K562 (cell line): ENCODE measurements around the gene KRTAP10-6. TPM values are rescaled to one million over a fixed set of nuclear protein-coding genes. Genes with fewer than 3 reads are reported as not detected.

Source experiments
- ATAC-seq: fragments of 200-7000 bp; cut with Tn5 transposase; 3 replicates; pipeline ENCODE4 v1.9.1; 2020; ENCODE audit warnings: moderate library complexity
- BruUV-seq: library from RNA; stranded (reverse); fragments of 400-500 nt; replicated peaks from 2 replicates; lab custom pipeline; 2021; lab: Mats Ljungman, UMichigan
- CTCF ChIA-PET: fragments of 300-600 bp; formaldehyde crosslinking; extraction: SDS; loops from one replicate; lab custom pipeline; 2021; ENCODE audit warnings: low intra/inter-chr PET ratio; lab: Yijun Ruan, JAX
- POLR2A ChIA-PET: fragments of 300-600, 350-650 bp; sonication (Branson Sonifier 250); formaldehyde crosslinking; extraction: SDS; loops from one replicate; lab custom pipeline; 2021; ENCODE audit warnings: antibody characterized with exemption, inconsistent platforms; lab: Yijun Ruan, JAX
- DNase-seq, 4 experiments: peaks; one replicate each; pipeline versions ENCODE4 v3.0.0 to v3.0.0-alpha.2; 2011 to 2018; ENCODE audit warnings: low spot score in 3 of 4, mixed read lengths in 3 of 4; ENCODE audit errors: extremely low read depth in 1 of 4
- FAIRE-seq: peaks from 2 replicates; lab custom pipeline; 2011; peaks lifted over from hg19 to GRCh38; lab: Jason Lieb, UNC
- H2AFZ ChIP-seq: 2 replicates; pipeline ENCODE4 v1.6.0; 2011; ENCODE audit warnings: low read depth, low read length, control low read depth, inconsistent platforms
- H3K27ac ChIP-seq: fragments of 200-600 bp; 3 replicates; pipeline ENCODE4 v1.8.0; 2011; ENCODE audit warnings: low read depth, mild to moderate bottlenecking, control low read depth, inconsistent platforms, low read length, moderate library complexity, mixed read lengths; ENCODE audit errors: extremely low read depth
- H3K27me3 ChIP-seq, 2 experiments: fragments of 300-600 bp in 1 of 2; 2 replicates in 1 of 2; 3 replicates in 1 of 2; pipeline versions ENCODE4 v1.6.0 to v1.8.0; 2011; ENCODE audit warnings: inconsistent platforms in 2 of 2, low read length in 2 of 2, mild to moderate bottlenecking in 1 of 2, mixed read lengths in 1 of 2, moderate library complexity in 1 of 2; ENCODE audit not compliant: control insufficient read depth in 2 of 2, insufficient read depth in 2 of 2
- H3K36me3 ChIP-seq: fragments of 300-600 bp; 3 replicates; pipeline ENCODE4 v1.8.0; 2011; ENCODE audit warnings: mild to moderate bottlenecking, low read length, inconsistent platforms; ENCODE audit not compliant: control insufficient read depth, insufficient read depth
- H3K4me1 ChIP-seq, 2 experiments: fragments of 200-600 bp in 1 of 2; replicated peaks in 1 of 2; 2 replicates in 1 of 2; 3 replicates in 1 of 2; pipeline versions ENCODE4 v1.5.1 to v1.8.0; 2011; ENCODE audit warnings: inconsistent platforms in 2 of 2, low read length in 2 of 2, mild to moderate bottlenecking in 1 of 2, mixed read lengths in 1 of 2, moderate library complexity in 1 of 2; ENCODE audit not compliant: control insufficient read depth in 2 of 2, insufficient read depth in 2 of 2
- H3K4me2 ChIP-seq: 2 replicates; pipeline ENCODE4 v1.6.1; 2011; ENCODE audit warnings: low read length, control low read depth, inconsistent platforms, mixed read lengths; ENCODE audit not compliant: insufficient read depth
- H3K4me3 ChIP-seq: fragments of 200-600 bp; sonication (generic), shearing (Covaris generic); 2 replicates; pipeline ENCODE4 v1.5.1; 2016; ENCODE audit warnings: control low read depth, inconsistent platforms
- H3K79me2 ChIP-seq: fragments of 200-600 bp; 3 replicates; pipeline ENCODE4 v1.8.0; 2011; ENCODE audit warnings: low read length, inconsistent platforms; ENCODE audit not compliant: control insufficient read depth, insufficient read depth
- H3K9ac ChIP-seq, 2 experiments: 2 replicates each; pipeline versions ENCODE4 v1.6.0 to v1.6.1; 2011; ENCODE audit warnings: low read depth in 2 of 2, low read length in 2 of 2, control low read depth in 1 of 2, inconsistent platforms in 1 of 2, mild to moderate bottlenecking in 1 of 2, mixed read lengths in 1 of 2; ENCODE audit not compliant: insufficient read depth in 1 of 2
- H3K9me1 ChIP-seq: one replicate; pipeline ENCODE4 v1.6.0; 2011; ENCODE audit warnings: inconsistent platforms, mild to moderate bottlenecking, low read length, moderate library complexity; ENCODE audit not compliant: control insufficient read depth, insufficient read depth
- H3K9me3 ChIP-seq: replicated peaks from 2 replicates; pipeline ENCODE4 v1.5.1; 2011; ENCODE audit warnings: low read depth, low read length, inconsistent platforms; ENCODE audit not compliant: control insufficient read depth, insufficient read depth
- H4K20me1 ChIP-seq: replicated peaks from 2 replicates; pipeline ENCODE4 v1.6.1; 2011; ENCODE audit warnings: low read length, inconsistent platforms, mixed read lengths; ENCODE audit not compliant: control insufficient read depth, insufficient read depth
- SMARCA5 ChIP-seq: fragments of 450-650 bp; IDR thresholded peaks from 2 replicates; pipeline ENCODE4 v1.6.1; 2016
- THAP12 ChIP-seq: fragments of 250-450 bp; sonication (Bioruptor Pico); IDR thresholded peaks from 2 replicates; pipeline ENCODE4 v1.9.0; 2021; ENCODE audit warnings: mild to moderate bottlenecking, inconsistent platforms
- ZBTB33 ChIP-seq: sonication (generic); formaldehyde crosslinking; IDR thresholded peaks from 2 replicates; pipeline ENCODE4 v1.8.1; 2023; ENCODE audit warnings: mild to moderate bottlenecking, missing genetic modification reagents
- WGBS: fragments of 100-300 bp; shearing (Covaris generic); methylation state at CpG from one replicate; pipeline ENCODE4 v1.1.6; 2016; ENCODE audit warnings: low coverage, mixed read lengths; ENCODE audit not compliant: insufficient coverage; ENCODE audit errors: missing lambda C conversion rate; 5-methylcytosine and 5-hydroxymethylcytosine counted together
- in situ Hi-C: fragments of 300-500 bp; cut with MboI; formaldehyde crosslinking; loops from 4 replicates; pipeline ENCODE4 v1.15.0; 2018; ENCODE audit warnings: inconsistent platforms, mixed read lengths
- intact Hi-C: fragments of 100-400 bp; cut with micrococcal nuclease; formaldehyde crosslinking; loops from 2 replicates; pipeline ENCODE4 v1.14.2; 2022
- polyA plus RNA-seq, 8 experiments: library from polyadenylated mRNA; depleted of rRNA in 4 of 8; stranded (reverse) in 5 of 8; unstranded in 3 of 8; fragments of >200 nt; fragmentation: Nextera tagmentation in 2 of 8; fragmentation: Illumina TruSeq in 1 of 8; extraction: Ambion mirVana in 2 of 8; extraction: Trizol in 1 of 8; gene quantifications; 2 replicates each; pipeline versions ENCODE4 v1.2.1 to v1.2.3, GENCODE V29; 2011 to 2014; ENCODE audit warnings: inconsistent platforms in 1 of 8, missing spikeins in 1 of 8
- total RNA-seq, 7 experiments: library from RNA; depleted of rRNA in 6 of 7; stranded (reverse); fragments of >200 nt in 6 of 7; fragmentation: Illumina TruSeq in 2 of 7; extraction: Trizol in 2 of 7; gene quantifications; 2 replicates each; pipeline versions ENCODE4 v1.2.1 to v1.2.3, GENCODE V29; 2011 to 2021; ENCODE audit warnings: low replicate concordance in 1 of 7
- TF ChIP-seq, protein P1 (sequence below), 2 experiments: fragments of 450-650 bp; formaldehyde crosslinking in 1 of 2; IDR thresholded peaks; 2 replicates each; pipeline versions ENCODE4 v1.4.0 to v1.6.1; 2014 to 2020; ENCODE audit warnings: mild to moderate bottlenecking in 2 of 2, borderline replicate concordance in 1 of 2, low read depth in 1 of 2
- TF ChIP-seq, protein P2 (sequence below): sonication (generic); formaldehyde crosslinking; IDR thresholded peaks from 2 replicates; pipeline ENCODE4 v1.8.1; 2023; ENCODE audit warnings: mild to moderate bottlenecking, missing genetic modification reagents, moderate library complexity

The KRTAP10-6 gene
- total and polyA plus RNA-seq, 9 of the 15 experiments (the other 6 are each of a cell fraction or from before 2014, with no cell fraction given), result not detected

- Histone ChIP-seq H3K9me3 (no peaks in the 10 kb centered on the region; the same call in 1 of the 2 replicates), H3K79me2 (no peaks in the 10 kb centered on the region), H3K27ac (peak overlapping the region; percentile 62), H3K9me1 (no peaks in the 10 kb centered on the region), H2AFZ (peak overlapping the region; percentile 81), H3K27me3 (peaks cover 0 to 15% of the 10 kb centered on the region in 2 experiments; a peak in 2 of 5 replicates), H3K4me2 (peak overlapping the region; percentile 79), H3K4me3 (no peak overlapping the region), H3K9ac (peak overlapping the region; percentile 25 to 29; a peak in 3 of 4 replicates), H4K20me1 (no peaks in the 10 kb centered on the region), H3K4me1 (peaks cover 24 to 37% of the 10 kb centered on the region in 2 experiments), H3K36me3 (no peaks in the 10 kb centered on the region)
- 3% methylated on average over 20 of the region's 20 CpGs for WGBS
- ATAC-seq (peak; percentile 89), DNase-seq (peak; percentile 67 to 81 (median 70)), FAIRE-seq (peak; percentile 97)
- no TSS peak for BruUV-seq
- intact Hi-C loops (no loop called here), in situ Hi-C loops (no loop called here)
- POLR2A ChIA-PET, result interaction anchor here (0.8 to 1.4 kb wide), 6 partner anchors 9 to 136 kb away, joined by 3 to 5 read pairs (median 4); no protein-coding TSS in a partner anchor
- CTCF ChIA-PET, result no interaction called here
- TF ChIP-seq, protein P1, sequence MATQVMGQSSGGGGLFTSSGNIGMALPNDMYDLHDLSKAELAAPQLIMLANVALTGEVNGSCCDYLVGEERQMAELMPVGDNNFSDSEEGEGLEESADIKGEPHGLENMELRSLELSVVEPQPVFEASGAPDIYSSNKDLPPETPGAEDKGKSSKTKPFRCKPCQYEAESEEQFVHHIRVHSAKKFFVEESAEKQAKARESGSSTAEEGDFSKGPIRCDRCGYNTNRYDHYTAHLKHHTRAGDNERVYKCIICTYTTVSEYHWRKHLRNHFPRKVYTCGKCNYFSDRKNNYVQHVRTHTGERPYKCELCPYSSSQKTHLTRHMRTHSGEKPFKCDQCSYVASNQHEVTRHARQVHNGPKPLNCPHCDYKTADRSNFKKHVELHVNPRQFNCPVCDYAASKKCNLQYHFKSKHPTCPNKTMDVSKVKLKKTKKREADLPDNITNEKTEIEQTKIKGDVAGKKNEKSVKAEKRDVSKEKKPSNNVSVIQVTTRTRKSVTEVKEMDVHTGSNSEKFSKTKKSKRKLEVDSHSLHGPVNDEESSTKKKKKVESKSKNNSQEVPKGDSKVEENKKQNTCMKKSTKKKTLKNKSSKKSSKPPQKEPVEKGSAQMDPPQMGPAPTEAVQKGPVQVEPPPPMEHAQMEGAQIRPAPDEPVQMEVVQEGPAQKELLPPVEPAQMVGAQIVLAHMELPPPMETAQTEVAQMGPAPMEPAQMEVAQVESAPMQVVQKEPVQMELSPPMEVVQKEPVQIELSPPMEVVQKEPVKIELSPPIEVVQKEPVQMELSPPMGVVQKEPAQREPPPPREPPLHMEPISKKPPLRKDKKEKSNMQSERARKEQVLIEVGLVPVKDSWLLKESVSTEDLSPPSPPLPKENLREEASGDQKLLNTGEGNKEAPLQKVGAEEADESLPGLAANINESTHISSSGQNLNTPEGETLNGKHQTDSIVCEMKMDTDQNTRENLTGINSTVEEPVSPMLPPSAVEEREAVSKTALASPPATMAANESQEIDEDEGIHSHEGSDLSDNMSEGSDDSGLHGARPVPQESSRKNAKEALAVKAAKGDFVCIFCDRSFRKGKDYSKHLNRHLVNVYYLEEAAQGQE (IDR thresholded peaks at IDR 0.05; ENCODE audit: borderline replicate concordance), result peak; percentile 99
- TF ChIP-seq, protein P1 (CRISPR knock-in tag; IDR thresholded peaks at IDR 0.05; ENCODE audit: low read depth), result no peak
- TF ChIP-seq, protein P2, sequence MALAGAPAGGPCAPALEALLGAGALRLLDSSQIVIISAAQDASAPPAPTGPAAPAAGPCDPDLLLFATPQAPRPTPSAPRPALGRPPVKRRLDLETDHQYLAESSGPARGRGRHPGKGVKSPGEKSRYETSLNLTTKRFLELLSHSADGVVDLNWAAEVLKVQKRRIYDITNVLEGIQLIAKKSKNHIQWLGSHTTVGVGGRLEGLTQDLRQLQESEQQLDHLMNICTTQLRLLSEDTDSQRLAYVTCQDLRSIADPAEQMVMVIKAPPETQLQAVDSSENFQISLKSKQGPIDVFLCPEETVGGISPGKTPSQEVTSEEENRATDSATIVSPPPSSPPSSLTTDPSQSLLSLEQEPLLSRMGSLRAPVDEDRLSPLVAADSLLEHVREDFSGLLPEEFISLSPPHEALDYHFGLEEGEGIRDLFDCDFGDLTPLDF (CRISPR knock-in tag), result 0 out of 2 replicates have a peak, but pooled peaks have one; percentile 26
- TF ChIP-seq SMARCA5 (peak; percentile 66; the same call in 1 of the 2 replicates), THAP12 (CRISPR knock-in tag) (no peak), ZBTB33 (peak; percentile 32; the same call in 1 of the 2 replicates)
Measured at GRCh38 chr21:44593598-44594405, 1.5 kb upstream of the KRTAP10-6 start.
